ENCODE data around the gene HAUS1. TPM values are rescaled to one million over a fixed set of nuclear protein-coding genes. Genes with fewer than 3 reads are reported as not detected.

Gene HAUS1
- total RNA-seq, 1 experiment from 2014 or later: 58.7 TPM

- TF ChIP-seq FOXJ3 (CRISPR knock-in tag; IDR thresholded peaks at IDR 0.05; ENCODE audit: borderline replicate concordance): no peak
- TF ChIP-seq PRRX2 (CRISPR knock-in tag; IDR thresholded peaks at IDR 0.05): no peak
- 0 out of 2 replicates have a peak, but pooled peaks have one; percentile 54 for TF ChIP-seq ETV6 (CRISPR knock-in tag; IDR thresholded peaks at IDR 0.05)
- 0 out of 2 replicates have a peak, but pooled peaks have one; percentile 47 for TF ChIP-seq FOXP4 (CRISPR knock-in tag; IDR thresholded peaks at IDR 0.05)
These were observed 32.4 kb upstream of the HAUS1 start, which contains the start of gene PSTPIP2 (continued) for GRCh38 chr18:46071653-46072375.

- TF ChIP-seq ZNF423 (CRISPR knock-in tag; IDR thresholded peaks at IDR 0.05) (peak; percentile 28; the same call in 1 of the 2 replicates), NFE2L1 (CRISPR knock-in tag; IDR thresholded peaks at IDR 0.05) (no peak)
- peaks cover 4% of the 10 kb centered on the region; the same call in 1 of the 2 replicates for H3K36me3 Mint-ChIP-seq
- H3K9me3 Mint-ChIP-seq: peaks cover 3% of the 10 kb centered on the region; the same call in 1 of the 2 replicates
- peaks cover 7% of the 10 kb centered on the region; the same call in 1 of the 2 replicates for H3K4me1 Mint-ChIP-seq
- POLR2A ChIA-PET: interaction anchor here (0.6 kb wide), 3 partner anchors 25 to 98 kb away, joined by 5 to 8 read pairs (median 6); no protein-coding TSS in a partner anchor
- CTCF ChIA-PET: interaction anchor here (0.7 to 2.4 kb wide), 14 partner anchors 11 to 586 kb away, joined by 3 to 34 read pairs (median 10); no protein-coding TSS in a partner anchor
- DNase-seq (ENCODE audit: low spot score) (no peak), ATAC-seq (peak; percentile 13)
- H3K4me3 Mint-ChIP-seq: peak overlapping the region; percentile 72
- no peak overlapping the region for H3K27ac Mint-ChIP-seq
- H3K27me3 Mint-ChIP-seq (ENCODE audit: low read depth): peaks cover 37% of the 10 kb centered on the region
These were observed 31.8 kb upstream of the HAUS1 start for GRCh38 chr18:46072376-46072867.

GRCh38 chr18:46072959-46073358, 31.2 kb upstream of the HAUS1 start:
- CTCF ChIA-PET: interaction anchor here (0.7 to 2.4 kb wide), 27 partner anchors 10 to 585 kb away, joined by 3 to 34 read pairs (median 9); no protein-coding TSS in a partner anchor
- TF ChIP-seq ZNF317 (CRISPR knock-in tag; IDR thresholded peaks at IDR 0.05; ENCODE audit: borderline replicate concordance, low read depth): no peak
- TF ChIP-seq ERG (CRISPR knock-in tag; IDR thresholded peaks at IDR 0.05): no peak
- TF ChIP-seq PRDM15 (CRISPR knock-in tag; IDR thresholded peaks at IDR 0.05): no peak
- no peak for TF ChIP-seq ZNF425 (CRISPR knock-in tag; conservative IDR thresholded peaks at IDR 0.05)
- no peak for TF ChIP-seq IRF2 (CRISPR knock-in tag; IDR thresholded peaks at IDR 0.05; ENCODE audit: borderline replicate concordance, low read depth)
- no peak for TF ChIP-seq ATF6 (CRISPR knock-in tag; IDR thresholded peaks at IDR 0.05)
- TF ChIP-seq E2F1 (CRISPR knock-in tag; IDR thresholded peaks at IDR 0.05): no peak
- H3K27me3 Mint-ChIP-seq (ENCODE audit: low read depth): peaks cover 37% of the 10 kb centered on the region
- DNase-seq (ENCODE audit: low spot score) (no peak), ATAC-seq (no peak)
- H3K4me3 Mint-ChIP-seq: peak overlapping the region; percentile 72
- H3K9me3 Mint-ChIP-seq: no peaks in the 10 kb centered on the region
- no peak overlapping the region for H3K27ac Mint-ChIP-seq
- POLR2A ChIA-PET: interaction anchor here (0.6 kb wide), 1 partner anchor 24 kb away, joined by 6 read pairs; no protein-coding TSS in a partner anchor
- H3K4me1 Mint-ChIP-seq: peaks cover 7% of the 10 kb centered on the region; the same call in 1 of the 2 replicates
- peaks cover 6% of the 10 kb centered on the region; the same call in 1 of the 2 replicates for H3K36me3 Mint-ChIP-seq

Measured in WTC11 (cell line).